Activated T-helper 1 cell treated with anti-CD3 and anti-CD28 coated beads, Interleukin-12 subunit alpha, Interleukin-12 subunit beta, Interleukin-2, Interleukin-4 antibody, amounts not matched to agents 30 ng/mL and 10 ng/mL and 1 ng/mL, durations not matched to agents 14 hours and 24 hours and 36 hours (primary cell): ENCODE results near the gene PLPP2. TPM values are rescaled to one million over a fixed set of nuclear protein-coding genes. Genes with fewer than 3 reads are reported as not detected.
A peak's percentile ranks its signal among the peaks of the same experiment; 100 is the strongest.
"Not testable (repeated sequence)": the region's sequence is repeated elsewhere in the genome, so short reads cannot be mapped to it uniquely, and the experiment has no call there.

Source experiments
- DNase-seq: peaks from one replicate; pipeline ENCODE4 v3.0.0; 2021; ENCODE audit warnings: low spot score
- H3K27ac Mint-ChIP-seq: one replicate; pipeline ENCODE4 v1.8.0; 2021; ENCODE audit warnings: mild to moderate bottlenecking, mixed read lengths
- H3K27me3 Mint-ChIP-seq: one replicate; pipeline ENCODE4 v1.8.0; 2022; ENCODE audit warnings: mild to moderate bottlenecking, moderate library complexity, mixed read lengths; ENCODE audit not compliant: insufficient read depth
- H3K36me3 Mint-ChIP-seq: one replicate; pipeline ENCODE4 v1.8.0; 2021; ENCODE audit warnings: low read depth, mixed read lengths
- H3K4me1 Mint-ChIP-seq: one replicate; pipeline ENCODE4 v1.8.0; 2021; ENCODE audit warnings: low read depth, mixed read lengths
- H3K4me3 Mint-ChIP-seq: one replicate; pipeline ENCODE4 v1.8.0; 2021; ENCODE audit warnings: mild to moderate bottlenecking, moderate library complexity, mixed read lengths
- H3K9me3 Mint-ChIP-seq: one replicate; pipeline ENCODE4 v1.8.0; 2021; ENCODE audit warnings: mixed read lengths
- intact Hi-C: fragments of 100-400 bp; cut with micrococcal nuclease; formaldehyde crosslinking; loops from one replicate; pipeline ENCODE4 v1.15.1; 2024
- total RNA-seq: library from RNA; stranded (reverse); gene quantifications from 2 replicates; pipeline ENCODE4 v1.2.3, GENCODE V29; 2022

PLPP2 gene
- total RNA-seq, 1 donor from 2014 or later, result 0.16 TPM

GRCh38 chr19:252421-253186, 38.6 kb downstream of the PLPP2 start:
- H3K4me1 Mint-ChIP-seq, H3K36me3 Mint-ChIP-seq, intact Hi-C loops, H3K4me3 Mint-ChIP-seq, H3K9me3 Mint-ChIP-seq, DNase-seq, H3K27ac Mint-ChIP-seq: not testable (repeated sequence)
- peaks cover 15% of the 10 kb centered on the region for H3K27me3 Mint-ChIP-seq

GRCh38 chr19:246551-246950, 44.7 kb downstream of the PLPP2 start:
- Mint-ChIP-seq H3K27me3 (peaks cover 2% of the 10 kb centered on the region), H3K27ac (no peak overlapping the region), H3K4me3 (no peak overlapping the region), H3K9me3 (no peaks in the 10 kb centered on the region), H3K4me1 (no peaks in the 10 kb centered on the region), H3K36me3 (no peaks in the 10 kb centered on the region)
- peak; percentile 14 for DNase-seq
- intact Hi-C loops, result no loop called here

GRCh38 chr19:245900-246299, 45.3 kb downstream of the PLPP2 start:
- intact Hi-C loops, H3K27me3 Mint-ChIP-seq, H3K9me3 Mint-ChIP-seq, H3K4me1 Mint-ChIP-seq, DNase-seq, H3K36me3 Mint-ChIP-seq, H3K4me3 Mint-ChIP-seq, H3K27ac Mint-ChIP-seq: not testable (repeated sequence)

- no peak for DNase-seq
- Mint-ChIP-seq H3K36me3 (no peaks in the 10 kb centered on the region), H3K9me3 (no peaks in the 10 kb centered on the region), H3K27me3 (peaks cover 1% of the 10 kb centered on the region), H3K27ac (no peak overlapping the region), H3K4me3 (no peak overlapping the region), H3K4me1 (no peaks in the 10 kb centered on the region)
- intact Hi-C loops, result no loop called here
These were observed 45.7 kb downstream of the PLPP2 start for GRCh38 chr19:245457-245856.

Other genes starting within 250 kb of the PLPP2 start
- gene OR4F17, start 184.3 kb downstream of the PLPP2 start, total RNA-seq, result not detected in 2 replicates
- 32.0 and 34.2 TPM in 2 replicates for gene MIER2, start 53.4 kb upstream of the PLPP2 start, total RNA-seq
- gene C2CD4C, start 117.7 kb upstream of the PLPP2 start, total RNA-seq, result 0.08 and 0.15 TPM in 2 replicates
- not detected in 2 replicates for gene SHC2, start 169.6 kb upstream of the PLPP2 start, total RNA-seq
- gene MADCAM1, start 205.1 kb upstream of the PLPP2 start, total RNA-seq, result 0.18 and 0.27 TPM in 2 replicates
- gene TPGS1, start 216.1 kb upstream of the PLPP2 start, total RNA-seq, result 17.6 and 18.2 TPM in 2 replicates
- 56.6 and 58.2 TPM in 2 replicates for gene CDC34, start 240.4 kb upstream of the PLPP2 start, total RNA-seq